Endothelial cell of umbilical vein (primary cell): Measurements from ENCODE around the gene EPB41L4B. TPM values are rescaled to one million over a fixed set of nuclear protein-coding genes. Genes with fewer than 3 reads are reported as not detected.

Experiments
- BruUV-seq: library from RNA; stranded (reverse); fragments of 400-500 nt; replicated peaks from 2 replicates; lab custom pipeline; 2021; lab: Mats Ljungman, UMichigan
- CTCF ChIA-PET: fragments of 300-600, 350-600 bp; sonication (Branson Sonifier 250); formaldehyde crosslinking; loops from one replicate; lab custom pipeline; 2021; ENCODE audit warnings: antibody characterized with exemption, inconsistent platforms; lab: Charles Lee
- POLR2A ChIA-PET: fragments of 300-600, 350-600 bp; sonication (Branson Sonifier 250); formaldehyde crosslinking; loops from one replicate; lab custom pipeline; 2021; ENCODE audit warnings: antibody characterized with exemption, inconsistent platforms; lab: Charles Lee
- DNase-seq: peaks from one replicate; pipeline ENCODE4 v3.0.0-alpha.2; 2011; ENCODE audit warnings: low read depth, low spot score
- FAIRE-seq: peaks from 2 replicates; lab custom pipeline; 2011; peaks lifted over from hg19 to GRCh38; lab: Jason Lieb, UNC
- H2AFZ ChIP-seq: 2 replicates; pipeline ENCODE4 v1.6.0; 2012; ENCODE audit warnings: low read depth, low read length, control low read depth, inconsistent platforms
- H3K27ac ChIP-seq: 2 replicates; pipeline ENCODE4 v1.5.1; 2011; ENCODE audit warnings: low read depth, mild to moderate bottlenecking, control low read depth, low read length, moderate library complexity; ENCODE audit not compliant: insufficient read depth
- H3K27me3 ChIP-seq, 2 experiments: 2 replicates each; pipeline versions ENCODE4 v1.6.0 to v1.6.1; 2011; ENCODE audit warnings: low read length in 2 of 2, mixed read lengths in 1 of 2; ENCODE audit not compliant: control insufficient read depth in 2 of 2, insufficient read depth in 2 of 2
- H3K36me3 ChIP-seq, 2 experiments: 2 replicates in 1 of 2; 3 replicates in 1 of 2; pipeline ENCODE4 v1.5.1; 2011; ENCODE audit warnings: low read length in 2 of 2, mild to moderate bottlenecking in 1 of 2, moderate library complexity in 1 of 2; ENCODE audit not compliant: control insufficient read depth in 2 of 2, insufficient read depth in 2 of 2; ENCODE audit errors: extremely low read depth in 1 of 2
- H3K4me1 ChIP-seq: 3 replicates; pipeline ENCODE4 v1.5.1; 2011; ENCODE audit warnings: mild to moderate bottlenecking, low read length; ENCODE audit not compliant: control insufficient read depth, insufficient read depth; ENCODE audit errors: extremely low read depth
- H3K4me2 ChIP-seq: 2 replicates; pipeline ENCODE4 v1.6.1; 2011; ENCODE audit warnings: low read length, control low read depth, mixed read lengths; ENCODE audit not compliant: insufficient read depth
- H3K4me3 ChIP-seq, 3 experiments: fragments of 200-600 bp in 1 of 3; sonication (generic), shearing (Covaris generic) in 1 of 3; replicated peaks in 1 of 3; 2 replicates each; pipeline ENCODE4 v1.5.1; 2011 to 2016; ENCODE audit warnings: control low read depth in 3 of 3, low read length in 3 of 3, mild to moderate bottlenecking in 2 of 3, inconsistent platforms in 1 of 3, low read depth in 1 of 3, moderate library complexity in 1 of 3; ENCODE audit not compliant: insufficient read depth in 1 of 3
- H3K79me2 ChIP-seq: 2 replicates; pipeline ENCODE4 v1.6.0; 2012; ENCODE audit warnings: low read length, inconsistent platforms; ENCODE audit not compliant: control insufficient read depth, insufficient read depth
- H3K9ac ChIP-seq: replicated peaks from 2 replicates; pipeline ENCODE3; 2011; ENCODE audit warnings: low read length, control low read depth; ENCODE audit not compliant: insufficient read depth; ENCODE audit errors: extremely low read depth
- H3K9me1 ChIP-seq: replicated peaks from 3 replicates; pipeline ENCODE4 v1.6.0; 2011; ENCODE audit warnings: mild to moderate bottlenecking, low read length; ENCODE audit not compliant: control insufficient read depth, insufficient read depth; ENCODE audit errors: extremely low read depth
- H3K9me3 ChIP-seq: replicated peaks from 2 replicates; pipeline ENCODE4 v1.5.1; 2012; ENCODE audit warnings: low read length, inconsistent platforms; ENCODE audit not compliant: control insufficient read depth, insufficient read depth
- H4K20me1 ChIP-seq: replicated peaks from 2 replicates; pipeline ENCODE3; 2011; ENCODE audit warnings: mild to moderate bottlenecking, low read length; ENCODE audit not compliant: control insufficient read depth, insufficient read depth; ENCODE audit errors: extremely low read depth
- CTCF ChIP-seq, 2 donors: IDR thresholded peaks; 1 replicate in 1 of 2; 2 replicates in 1 of 2; pipeline ENCODE4 v1.5.1; 2011; ENCODE audit warnings: low read length in 2 of 2, mild to moderate bottlenecking in 2 of 2, moderate library complexity in 2 of 2, control low read depth in 1 of 2, inconsistent platforms in 1 of 2, low read depth in 1 of 2; ENCODE audit not compliant: insufficient read depth in 1 of 2; ENCODE audit errors: extremely low read depth in 1 of 2
- EZH2 ChIP-seq: IDR thresholded peaks from 2 replicates; pipeline ENCODE4 v1.6.1; 2012; ENCODE audit warnings: borderline replicate concordance, low read depth, mild to moderate bottlenecking, moderate library complexity, low read length, inconsistent platforms; ENCODE audit not compliant: severe bottlenecking
- FOS ChIP-seq: IDR thresholded peaks from 2 replicates; pipeline ENCODE4 v1.6.1; 2011; ENCODE audit warnings: mild to moderate bottlenecking, low read length, moderate library complexity, borderline replicate concordance; ENCODE audit not compliant: insufficient read depth
- GATA2 ChIP-seq: IDR thresholded peaks from 2 replicates; pipeline ENCODE4 v1.7.0; 2011; ENCODE audit warnings: low read depth, mild to moderate bottlenecking, moderate library complexity, mixed read lengths, low read length; ENCODE audit not compliant: insufficient read length, insufficient read depth
- JUN ChIP-seq: IDR thresholded peaks from 2 replicates; pipeline ENCODE4 v1.6.1; 2011; ENCODE audit warnings: borderline replicate concordance, low read depth; ENCODE audit not compliant: insufficient read length, insufficient read depth
- MAX ChIP-seq: IDR thresholded peaks from 2 replicates; pipeline ENCODE4 v1.6.1; 2011; ENCODE audit not compliant: insufficient read depth, insufficient read length
- MYC ChIP-seq: IDR thresholded peaks from one replicate; pipeline ENCODE4 v1.6.1; 2011; ENCODE audit warnings: mild to moderate bottlenecking, low read depth, low read length
- POLR2A ChIP-seq: IDR thresholded peaks from 2 replicates; pipeline ENCODE4 v1.6.1; 2012; ENCODE audit warnings: low read depth, mild to moderate bottlenecking, control low read depth, low read length
- POLR2AphosphoS5 ChIP-seq: IDR thresholded peaks from 2 replicates; pipeline ENCODE4 v1.6.1; 2012; ENCODE audit warnings: low read depth, mild to moderate bottlenecking, control low read depth, low read length, moderate library complexity; ENCODE audit not compliant: insufficient read depth
- dilution Hi-C: fragments of 300-500 bp; cut with MboI; formaldehyde crosslinking; loops from one replicate; pipeline ENCODE4 v1.15.0; 2019; ENCODE audit warnings: low sequenced_read_pairs; ENCODE audit not compliant: extremely low pct_ligation_motif_present
- intact Hi-C: fragments of 100-400 bp; cut with micrococcal nuclease; formaldehyde crosslinking; loops from one replicate; pipeline ENCODE4 v1.10.0; 2022
- polyA plus RNA-seq, 4 experiments: library from polyadenylated mRNA; depleted of rRNA in 3 of 4; stranded (reverse) in 3 of 4; unstranded in 1 of 4; fragments of >200 nt; gene quantifications; 2 replicates each; pipeline versions ENCODE4 v1.2.1 to v1.2.3, GENCODE V29; 2011 to 2012; ENCODE audit warnings: missing spikeins in 1 of 4
- total RNA-seq: library from RNA; stranded (reverse); gene quantifications from 2 replicates; pipeline ENCODE4 v1.2.3, GENCODE V29; 2021

Gene EPB41L4B
- total and polyA plus RNA-seq, 2 donors (not counting 3 experiments of a cell fraction or from before 2014, with no cell fraction given) = 0.10 to 0.15 TPM

DNA sequence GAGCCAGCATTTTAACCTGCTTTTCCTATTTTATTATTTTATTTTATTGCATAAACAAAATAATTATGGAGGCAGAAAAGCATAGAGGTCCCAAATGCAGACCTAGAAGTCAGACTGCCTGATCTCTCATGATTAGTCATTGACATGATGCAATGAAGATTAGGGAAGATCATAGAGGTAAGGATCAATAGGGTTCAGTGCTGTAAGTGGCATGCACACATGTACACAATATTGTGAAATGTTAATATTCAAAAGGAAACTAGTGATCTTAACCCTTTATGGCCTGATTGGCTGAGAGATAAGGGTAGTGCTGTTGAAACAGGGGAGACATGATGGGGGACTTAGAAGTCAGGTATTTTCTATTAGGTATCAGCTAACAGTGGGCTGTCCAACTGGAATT lies 152.7 kb downstream of the EPB41L4B start:
- no peaks in the 10 kb centered on the region for H3K9me1 ChIP-seq
- H3K4me2 ChIP-seq = no peak overlapping the region
- H3K36me3 ChIP-seq = no peaks in the 10 kb centered on the region
- no peak overlapping the region for H2AFZ ChIP-seq
- peaks cover 30 to 33% of the 10 kb centered on the region in 2 experiments for H3K27me3 ChIP-seq
- no peak for DNase-seq
- TF ChIP-seq MAX = no peak
- no peak for TF ChIP-seq JUN
- no peak for TF ChIP-seq EZH2
- TF ChIP-seq MYC = no peak
- TF ChIP-seq GATA2 = no peak
- no peak for TF ChIP-seq FOS
- TF ChIP-seq POLR2A = no peak
- no peak for TF ChIP-seq CTCF (IDR thresholded peaks at IDR 0.05; ENCODE audit: extremely low read depth in 1 of 2, insufficient read depth in 1 of 2, low read depth in 1 of 2, low read length in 2 of 2)
- no peak for TF ChIP-seq POLR2AphosphoS5
- no peak overlapping the region for H3K4me3 ChIP-seq
- FAIRE-seq = no peak
- no TSS peak for BruUV-seq
- ChIA-PET POLR2A (no interaction called here), CTCF (no interaction called here)
- no peaks in the 10 kb centered on the region for H4K20me1 ChIP-seq
- intact Hi-C loops = no loop called here
- dilution Hi-C loops = no loop called here
- H3K9ac ChIP-seq = no peak overlapping the region
- H3K79me2 ChIP-seq = no peaks in the 10 kb centered on the region
- no peaks in the 10 kb centered on the region for H3K9me3 ChIP-seq
- no peaks in the 10 kb centered on the region for H3K4me1 ChIP-seq
- H3K27ac ChIP-seq = no peak overlapping the region
